ENCODE data around the gene RANGAP1.
A peak's percentile ranks its signal among the peaks of the same experiment; 100 is the strongest.
"Not testable (repeated sequence)": the region's sequence is repeated elsewhere in the genome, so short reads cannot be mapped to it uniquely, and the experiment has no call there.

The RANGAP1 gene

DNA sequence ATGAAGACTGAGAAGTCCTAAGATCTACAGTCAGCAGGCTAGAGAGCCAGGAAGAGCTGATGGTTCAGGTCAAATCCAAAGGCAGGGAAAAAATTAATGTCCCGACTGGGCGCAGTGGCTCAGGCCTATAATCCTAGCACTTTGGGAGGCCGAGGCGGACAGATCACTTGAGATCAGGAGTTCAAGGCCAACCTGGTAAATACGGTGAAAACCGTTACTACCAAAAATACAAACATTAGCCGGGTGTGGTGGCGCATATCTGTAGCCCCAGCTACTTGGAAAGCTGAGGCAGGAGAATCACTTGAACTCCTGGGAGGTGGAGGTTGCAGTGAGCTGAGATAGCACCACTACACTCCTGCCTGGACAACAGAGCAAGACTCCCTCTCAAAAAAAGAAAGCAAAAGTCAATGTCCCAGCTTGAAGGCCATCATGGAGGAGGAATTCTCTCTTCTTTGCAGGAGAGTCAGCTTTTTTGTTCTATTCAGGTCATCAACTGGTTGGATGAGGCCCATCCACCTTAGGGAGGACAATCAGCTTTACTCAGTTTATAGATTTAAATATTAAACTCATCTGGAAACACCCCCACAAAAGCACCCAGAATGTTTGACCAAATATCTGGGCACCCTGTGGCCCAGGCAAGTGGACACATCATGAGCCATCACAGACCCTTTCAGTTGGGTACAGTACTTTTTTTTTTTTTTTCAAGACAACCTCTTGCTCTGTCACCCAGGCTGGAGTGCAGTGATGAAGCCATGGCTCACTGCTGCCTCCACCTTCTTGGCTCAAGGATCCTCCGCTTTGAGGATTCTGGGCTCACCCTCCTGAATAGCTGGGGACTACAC, 11.1 kb upstream of the RANGAP1 start:
- DNase-seq, result no peak

DNA sequence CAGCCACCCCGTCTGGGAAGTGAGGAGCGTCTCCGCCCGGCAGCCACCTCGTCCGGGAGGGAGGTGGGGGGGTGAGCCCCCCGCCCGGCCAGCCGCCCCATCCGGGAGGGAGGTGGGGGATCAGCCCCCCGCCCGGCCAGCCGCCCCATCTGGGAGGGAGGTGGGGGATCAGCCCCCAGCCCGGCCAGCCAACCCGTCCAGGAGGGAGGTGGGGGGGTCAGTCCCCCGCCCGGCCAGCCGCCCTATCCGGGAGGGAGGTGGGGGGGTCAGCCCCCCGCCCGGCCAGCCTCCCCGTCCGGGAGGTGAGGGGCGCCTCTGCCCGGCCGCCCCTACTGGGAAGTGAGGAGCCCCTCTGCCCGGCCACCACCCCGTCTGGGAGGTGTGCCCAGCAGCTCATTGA, 8.8 kb upstream of the RANGAP1 start:
- not testable (repeated sequence) for DNase-seq

DNA sequence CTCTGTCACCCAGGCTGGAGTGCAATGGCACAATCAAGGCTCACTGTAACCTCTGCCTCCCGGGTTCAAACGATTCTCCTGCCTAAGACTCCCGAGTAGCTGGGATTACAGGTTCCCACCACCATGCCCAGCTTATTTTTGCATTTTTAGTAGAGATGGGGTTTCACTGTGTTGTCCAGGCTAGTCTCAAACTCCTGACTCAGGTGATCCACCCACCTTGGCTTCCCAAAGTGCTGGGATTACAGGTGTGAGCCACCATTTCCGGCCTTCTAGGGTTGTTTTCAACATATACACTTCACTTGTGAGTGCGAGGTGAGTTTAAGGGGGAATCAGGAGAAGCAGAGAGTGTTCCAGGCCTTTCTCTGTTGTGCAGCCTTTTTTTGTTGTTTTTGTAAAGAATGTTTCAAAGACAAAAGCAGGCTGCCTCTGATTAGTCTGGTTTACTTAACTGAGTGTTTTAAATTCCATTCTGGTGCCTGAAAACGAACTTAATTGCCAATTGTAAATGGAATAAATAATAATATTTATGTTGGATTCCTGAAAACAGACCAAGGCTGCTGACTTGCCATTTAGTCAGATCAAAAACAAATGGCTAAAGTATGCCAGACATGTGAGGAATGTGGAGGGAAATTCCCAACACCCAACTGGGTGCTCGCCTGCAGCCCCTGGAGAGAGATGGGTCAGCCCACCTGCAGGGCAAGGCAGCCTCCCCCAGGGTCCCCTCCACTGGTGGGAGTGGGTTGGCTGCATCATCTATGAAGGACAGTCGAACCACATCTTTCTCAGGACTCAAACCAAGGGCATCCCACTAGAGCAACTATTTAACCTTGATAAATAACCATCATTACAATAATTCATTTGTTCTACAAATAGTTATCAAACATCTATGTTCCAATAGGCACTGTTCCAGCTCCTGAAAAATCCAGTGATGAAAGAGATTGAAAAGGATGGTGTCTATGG, 4.6 kb upstream of the RANGAP1 start:
- DNase-seq, result no peak

GRCh38 chr22:41289671-41290070, 3.7 kb upstream of the RANGAP1 start:
- DNase-seq, result no peak

DNA sequence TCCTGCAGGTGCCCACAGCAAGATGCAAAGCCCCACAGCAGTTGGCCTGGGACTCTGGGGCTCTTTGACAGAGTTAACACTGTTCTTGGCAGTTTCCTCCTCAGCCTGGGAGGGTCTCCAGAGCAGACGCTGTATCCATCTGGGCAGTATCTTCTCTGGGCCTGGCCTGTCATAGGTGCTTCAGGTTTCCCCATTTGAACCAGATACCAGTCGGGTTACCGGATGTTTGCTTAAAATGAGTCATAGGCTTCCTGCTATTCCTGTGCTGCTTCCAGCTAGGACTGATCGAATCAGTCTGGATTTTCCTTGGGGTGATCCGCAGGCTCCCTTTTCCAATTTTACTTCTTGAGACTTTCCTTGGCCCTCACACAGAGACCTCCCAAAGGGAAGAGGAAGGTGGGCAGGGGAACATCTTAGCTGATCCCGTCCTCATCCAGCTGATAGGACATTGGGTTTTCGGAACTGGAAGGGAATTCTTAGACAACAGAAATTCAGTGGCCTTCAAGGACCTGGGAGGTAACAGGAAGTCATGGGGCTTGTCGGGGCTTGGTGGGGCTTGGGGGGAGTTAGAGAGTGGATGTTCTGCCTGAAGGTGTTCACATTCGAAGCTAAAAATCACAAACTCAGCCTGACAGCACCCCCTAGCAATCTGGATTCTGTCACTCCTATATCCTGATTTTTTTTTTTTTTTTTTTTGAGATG, 2.4 kb upstream of the RANGAP1 start:
- DNase-seq, result no peak

DNA sequence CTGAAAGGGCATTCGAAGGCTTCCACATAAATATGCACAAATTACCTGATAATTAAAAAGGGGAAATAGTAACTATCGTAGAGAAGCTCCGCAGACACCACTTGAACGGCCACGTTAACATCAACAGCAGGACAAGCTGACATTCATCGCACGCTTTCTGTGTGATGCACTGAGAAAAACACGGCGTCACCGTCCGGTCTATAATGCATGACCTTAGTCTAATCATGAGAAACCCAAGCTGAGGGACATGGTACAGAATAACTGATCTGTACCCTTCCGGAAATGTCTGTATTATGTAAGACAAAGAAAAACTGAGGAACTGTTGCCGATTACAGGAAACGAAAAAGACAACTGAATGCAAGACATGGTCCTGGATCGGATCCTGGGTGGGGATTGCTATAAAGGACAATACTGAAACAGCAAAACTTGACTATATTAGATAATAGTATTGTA, 678 bp upstream of the RANGAP1 start:
- peak; percentile 35 for DNase-seq

- DNase-seq, result peak; percentile 78
Observed at GRCh38 chr22:41285441-41285819, 557 bp downstream of the RANGAP1 start.

- no peak for DNase-seq
Observed at GRCh38 chr22:41284465-41284864, 1.5 kb downstream of the RANGAP1 start.

GRCh38 chr22:41280854-41281253, 5.1 kb downstream of the RANGAP1 start:
- DNase-seq, result no peak

GRCh38 chr22:41280065-41280464, 5.9 kb downstream of the RANGAP1 start:
- DNase-seq, result no peak

- no peak for DNase-seq
Observed at GRCh38 chr22:41274856-41275255, 11.1 kb downstream of the RANGAP1 start.

- no peak for DNase-seq
Observed at GRCh38 chr22:41273128-41273527, 12.9 kb downstream of the RANGAP1 start.

- DNase-seq, result no peak
Observed at GRCh38 chr22:41271787-41272186, 14.2 kb downstream of the RANGAP1 start.

DNA sequence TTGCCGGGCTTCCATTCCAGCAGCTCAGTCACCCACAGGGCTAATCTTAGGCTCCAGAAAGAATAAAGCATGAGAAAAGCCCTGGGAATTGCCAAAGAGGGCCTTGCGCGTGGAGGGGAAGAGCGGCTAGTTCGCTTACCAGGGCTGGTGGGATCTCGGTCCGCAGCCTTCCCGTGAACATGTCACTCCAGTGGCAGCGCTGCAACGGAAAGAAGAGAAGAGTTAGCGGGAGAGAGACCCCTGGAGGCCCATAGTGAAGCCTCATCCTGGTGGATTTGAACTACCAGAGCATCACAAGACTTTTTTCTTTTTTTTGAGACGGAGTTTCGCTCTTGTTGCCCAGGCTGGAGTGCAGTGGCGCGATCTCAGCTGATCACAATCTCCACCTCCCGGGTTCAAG, 18.0 kb downstream of the RANGAP1 start:
- no peak for DNase-seq

- DNase-seq, result no peak
Observed at GRCh38 chr22:41264408-41264941, 21.5 kb downstream of the RANGAP1 start.

- no peak for DNase-seq
Observed at GRCh38 chr22:41263704-41264103, 22.3 kb downstream of the RANGAP1 start.

DNA sequence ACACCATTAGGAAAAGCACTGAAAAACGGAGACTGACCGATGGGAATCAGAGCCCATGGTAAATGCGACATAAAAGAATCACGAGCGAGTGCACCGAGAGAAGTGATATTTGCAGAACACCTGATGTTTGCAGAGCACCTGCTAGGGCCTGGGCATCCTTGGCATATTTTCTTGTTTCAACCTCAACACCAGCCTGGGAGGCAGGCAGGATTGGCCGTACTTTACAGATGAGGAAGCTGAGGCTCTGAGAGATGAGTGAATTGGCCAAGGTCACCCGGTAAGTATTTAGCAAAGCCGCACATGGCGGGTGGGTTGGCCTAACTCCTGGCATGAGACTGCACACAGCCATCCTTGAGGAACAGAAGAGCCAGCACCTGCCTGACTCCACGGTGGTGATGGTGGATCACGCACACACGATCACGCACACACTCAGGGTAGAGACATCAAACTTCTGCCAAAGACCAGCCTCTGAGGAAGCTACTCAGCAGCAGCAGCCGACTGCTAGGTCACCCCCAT, 23.7 kb downstream of the RANGAP1 start:
- no peak for DNase-seq

- DNase-seq, result no peak
Observed at GRCh38 chr22:41261541-41262249, 24.3 kb downstream of the RANGAP1 start.

DNA sequence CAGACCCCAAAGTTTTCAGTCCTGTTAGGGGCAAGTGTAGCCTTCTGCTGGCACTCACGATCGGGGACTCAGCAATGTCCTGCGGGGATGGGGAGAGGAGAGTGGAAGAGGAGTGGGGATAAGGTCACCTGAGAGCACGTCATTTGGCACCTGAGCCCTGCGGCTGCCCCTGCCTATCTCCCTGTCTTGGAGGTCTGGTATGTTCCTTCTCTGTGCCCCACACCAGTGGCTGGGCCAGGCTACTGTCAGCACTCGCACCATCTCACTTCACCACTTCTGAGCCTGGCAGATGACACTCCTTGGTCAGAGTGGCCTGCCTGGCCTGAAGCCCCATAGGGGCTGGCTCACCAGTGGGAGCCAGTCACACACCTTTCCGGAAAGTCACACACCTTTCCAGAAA, 25.1 kb downstream of the RANGAP1 start:
- DNase-seq, result no peak

GRCh38 chr22:41259756-41260155, 26.2 kb downstream of the RANGAP1 start:
- DNase-seq, result not testable (repeated sequence)

DNA sequence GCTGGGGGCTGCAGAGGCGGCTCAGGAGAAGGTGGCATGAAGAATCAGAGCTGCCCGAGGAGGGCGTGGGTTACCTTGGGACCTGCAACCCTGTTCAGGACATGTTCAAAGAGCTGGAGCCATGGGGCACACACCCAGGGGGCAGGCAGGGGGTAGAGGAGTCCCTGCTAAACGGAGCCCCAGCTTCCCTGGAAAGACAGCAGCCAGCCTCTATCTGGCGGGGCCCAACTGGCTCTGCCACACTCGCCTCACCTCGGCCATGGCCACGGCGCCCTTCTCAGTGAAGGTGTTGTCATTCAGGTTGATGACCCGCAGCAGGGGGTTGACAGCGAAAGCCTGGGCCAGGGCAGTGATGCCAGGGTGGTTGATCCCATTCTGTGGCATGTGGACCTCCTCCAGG, 28.3 kb downstream of the RANGAP1 start:
- DNase-seq, result no peak
